Coronary artery (tissue), 2 donors: Measurements from ENCODE around the gene KRTAP5-2.
"Not testable (repeated sequence)": the region's sequence is repeated elsewhere in the genome, so short reads cannot be mapped to it uniquely, and the experiment has no call there.

Experiments used
- DNase-seq: peaks from one replicate; pipeline ENCODE4 v3.0.0-alpha.2; 2017; ENCODE audit warnings: low spot score
- H3K27ac ChIP-seq, 2 donors: fragments of 200-600 bp; sonication (generic); one replicate each; pipeline ENCODE4 v1.5.1; 2016 to 2019
- H3K4me3 ChIP-seq: fragments of 200-600 bp; sonication (generic); 2 replicates; pipeline ENCODE4 v1.5.1; 2016; ENCODE audit warnings: mild to moderate bottlenecking, moderate library complexity
- TF ChIP-seq, protein P1 (sequence below): fragments of 200-600 bp; sonication (generic); IDR thresholded peaks from one replicate; pipeline ENCODE4 v1.5.1; 2019; ENCODE audit warnings: antibody characterized with exemption

KRTAP5-2 gene, protein sequence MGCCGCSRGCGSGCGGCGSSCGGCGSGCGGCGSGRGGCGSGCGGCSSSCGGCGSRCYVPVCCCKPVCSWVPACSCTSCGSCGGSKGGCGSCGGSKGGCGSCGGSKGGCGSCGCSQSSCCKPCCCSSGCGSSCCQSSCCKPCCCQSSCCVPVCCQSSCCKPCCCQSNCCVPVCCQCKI

DNA sequence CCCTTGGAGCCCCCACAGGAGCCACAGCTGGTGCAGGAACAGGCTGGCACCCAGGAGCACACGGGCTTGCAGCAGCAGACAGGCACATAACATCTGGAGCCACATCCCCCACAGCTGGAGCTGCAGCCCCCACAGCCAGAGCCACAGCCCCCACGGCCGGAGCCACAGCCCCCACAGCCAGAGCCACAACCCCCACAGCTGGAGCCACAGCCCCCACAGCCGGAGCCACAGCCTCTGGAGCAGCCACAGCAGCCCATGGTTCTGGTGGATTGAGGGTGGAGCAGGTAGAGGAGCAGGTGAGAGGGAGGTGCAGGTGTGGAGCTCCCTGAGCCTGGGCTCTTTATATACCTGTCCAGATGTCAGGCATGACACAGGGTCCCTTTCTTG lies at the start of gene KRTAP5-2:
Gene KRTAP5-2, minus strand, starts transcription at position 301 of the 387 bp plus-strand sequence. Its CDS starts 44 bp downstream, at position 257.
- DNase-seq = no peak
- H3K4me3 ChIP-seq = no peak within 1 kb of the TSS
- TF ChIP-seq, protein P1, sequence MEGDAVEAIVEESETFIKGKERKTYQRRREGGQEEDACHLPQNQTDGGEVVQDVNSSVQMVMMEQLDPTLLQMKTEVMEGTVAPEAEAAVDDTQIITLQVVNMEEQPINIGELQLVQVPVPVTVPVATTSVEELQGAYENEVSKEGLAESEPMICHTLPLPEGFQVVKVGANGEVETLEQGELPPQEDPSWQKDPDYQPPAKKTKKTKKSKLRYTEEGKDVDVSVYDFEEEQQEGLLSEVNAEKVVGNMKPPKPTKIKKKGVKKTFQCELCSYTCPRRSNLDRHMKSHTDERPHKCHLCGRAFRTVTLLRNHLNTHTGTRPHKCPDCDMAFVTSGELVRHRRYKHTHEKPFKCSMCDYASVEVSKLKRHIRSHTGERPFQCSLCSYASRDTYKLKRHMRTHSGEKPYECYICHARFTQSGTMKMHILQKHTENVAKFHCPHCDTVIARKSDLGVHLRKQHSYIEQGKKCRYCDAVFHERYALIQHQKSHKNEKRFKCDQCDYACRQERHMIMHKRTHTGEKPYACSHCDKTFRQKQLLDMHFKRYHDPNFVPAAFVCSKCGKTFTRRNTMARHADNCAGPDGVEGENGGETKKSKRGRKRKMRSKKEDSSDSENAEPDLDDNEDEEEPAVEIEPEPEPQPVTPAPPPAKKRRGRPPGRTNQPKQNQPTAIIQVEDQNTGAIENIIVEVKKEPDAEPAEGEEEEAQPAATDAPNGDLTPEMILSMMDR = no peak
- H3K27ac ChIP-seq = no peak within 1 kb of the TSS

GRCh38 chr11:1646540-1646939 lies 48.4 kb upstream of the KRTAP5-2 start:
- not testable (repeated sequence) for H3K27ac ChIP-seq, DNase-seq, H3K4me3 ChIP-seq

DNA sequence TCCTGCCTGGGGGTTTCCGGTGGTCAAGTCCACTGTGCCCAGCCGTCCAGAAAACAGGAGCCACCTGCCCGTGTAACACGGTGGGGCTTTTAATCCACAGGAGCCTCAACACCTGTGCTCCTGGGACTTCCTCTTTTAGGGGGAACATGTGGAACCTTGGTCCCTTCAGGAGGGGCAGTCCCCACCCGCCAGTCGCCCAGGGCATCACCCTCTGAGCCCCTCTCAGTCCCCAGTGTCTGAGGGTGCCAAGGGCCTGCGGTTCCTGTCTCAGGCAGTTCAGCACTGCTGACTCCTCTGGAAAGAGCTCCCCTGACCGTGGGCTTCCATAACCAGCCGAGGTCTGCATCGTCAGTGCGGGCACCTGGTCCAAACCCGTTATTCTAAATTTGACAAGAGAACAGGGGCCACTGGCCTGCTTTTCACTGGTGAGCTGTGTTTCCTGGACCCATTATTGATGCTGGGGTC lies 47.3 kb upstream of the KRTAP5-2 start:
- Histone ChIP-seq H3K27ac (no peak overlapping the region), H3K4me3 (no peak overlapping the region)
- DNase-seq = no peak
- TF ChIP-seq, protein P1 = no peak

DNA sequence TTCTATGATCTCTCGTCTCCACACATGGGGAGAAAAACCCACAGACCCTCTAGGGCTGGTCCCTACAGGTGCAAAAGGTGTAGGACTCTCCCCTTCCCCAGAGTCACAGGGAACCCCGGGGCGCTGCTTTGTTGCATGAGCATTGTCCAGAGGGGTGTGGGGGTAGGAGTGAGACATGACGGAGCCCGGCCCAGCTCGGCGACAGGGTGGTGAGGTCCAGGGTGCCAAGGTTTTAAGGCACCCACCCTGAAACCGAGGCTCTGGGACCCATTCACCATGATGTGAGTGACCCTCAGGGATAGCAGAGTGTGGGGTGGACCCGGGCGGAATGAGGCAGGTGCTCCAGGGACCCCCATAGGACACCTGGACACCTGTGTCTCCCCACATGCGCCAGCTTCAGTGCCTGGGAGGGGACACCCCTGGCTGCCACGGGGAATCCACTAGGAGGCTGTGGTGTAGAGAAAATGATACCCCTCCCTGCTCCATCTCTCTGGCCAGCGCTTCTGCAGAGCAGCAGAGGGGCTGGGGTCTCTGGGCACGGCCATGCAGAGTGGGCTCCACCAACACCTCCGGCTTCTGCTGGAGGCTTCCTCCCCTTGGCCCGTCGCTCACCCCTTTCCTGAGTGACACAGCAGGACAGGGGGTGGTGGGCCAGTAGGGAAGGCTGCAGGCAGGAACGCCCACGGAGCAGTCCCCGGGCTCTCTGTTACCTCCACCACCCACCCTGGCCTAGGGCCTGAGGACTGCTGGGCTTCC lies 46.7 kb upstream of the KRTAP5-2 start:
- no peak overlapping the region for H3K27ac ChIP-seq
- TF ChIP-seq, protein P1 = no peak
- no peak overlapping the region for H3K4me3 ChIP-seq
- no peak for DNase-seq

DNA sequence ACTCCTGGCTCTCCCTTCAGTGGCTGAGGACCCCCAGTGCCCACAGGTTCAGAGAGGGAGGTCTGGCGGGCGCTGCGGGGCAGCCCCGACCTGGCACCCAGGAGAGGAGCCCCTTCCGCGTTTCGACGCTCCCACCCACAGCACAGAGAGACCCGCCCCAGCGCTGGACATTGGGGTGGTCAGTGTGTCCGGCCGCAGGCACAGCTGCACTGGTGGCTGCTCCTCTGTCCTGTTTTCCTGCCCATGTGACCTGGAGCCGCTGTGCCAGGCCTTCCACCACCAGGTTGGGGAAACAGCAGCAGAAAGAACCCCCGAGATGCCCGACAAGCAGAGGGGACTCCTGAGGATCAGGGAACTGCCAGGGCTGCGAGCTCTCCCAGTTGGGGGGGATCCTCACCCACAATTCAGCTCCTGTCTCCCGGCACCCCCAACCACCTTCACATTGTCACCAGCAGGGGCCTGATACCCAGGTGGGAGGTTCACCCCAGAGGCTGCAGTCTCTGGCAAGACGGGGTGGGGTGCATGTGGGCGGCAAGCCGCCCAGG lies 45.1 kb upstream of the KRTAP5-2 start:
- Histone ChIP-seq H3K4me3 (no peak overlapping the region), H3K27ac (no peak overlapping the region)
- TF ChIP-seq, protein P1 = no peak
- no peak for DNase-seq

- Histone ChIP-seq H3K27ac (no peak overlapping the region), H3K4me3 (no peak overlapping the region)
- TF ChIP-seq, protein P1 = no peak
- DNase-seq = no peak
Observed at GRCh38 chr11:1642288-1643145, 44.4 kb upstream of the KRTAP5-2 start.

GRCh38 chr11:1641096-1641495 lies 43.0 kb upstream of the KRTAP5-2 start:
- no peak overlapping the region for H3K27ac ChIP-seq
- DNase-seq = no peak
- TF ChIP-seq, protein P1 = no peak
- H3K4me3 ChIP-seq = no peak overlapping the region
